Activated B cell treated with CpG ODN at 0.5 μM for 24 hours (primary cell): ENCODE results near the gene S100G. TPM values are rescaled to one million over a fixed set of nuclear protein-coding genes. Genes with fewer than 3 reads are reported as not detected.

Experiments used
- ATAC-seq: fragments of 200-7000 bp; cut with Tn5 transposase; one replicate; pipeline ENCODE4 v1.10.0; 2021; ENCODE audit warnings: low read depth, mild to moderate bottlenecking, moderate library complexity
- CTCF ChIA-PET: fragments of 350-600 bp; sonication (Branson Sonifier 250); formaldehyde crosslinking; loops from one replicate; lab custom pipeline; 2021; ENCODE audit warnings: antibody characterized with exemption; lab: Charles Lee
- POLR2A ChIA-PET: fragments of 350-600 bp; sonication (Branson Sonifier 250); formaldehyde crosslinking; loops from one replicate; lab custom pipeline; 2021; ENCODE audit warnings: antibody characterized with exemption; lab: Charles Lee
- DNase-seq: peaks from one replicate; pipeline ENCODE4 v3.0.0; 2022
- H3K27ac Mint-ChIP-seq: one replicate; pipeline ENCODE4 v1.8.0; 2020; ENCODE audit warnings: mixed read lengths
- H3K27me3 Mint-ChIP-seq: one replicate; pipeline ENCODE4 v1.8.0; 2021; ENCODE audit warnings: mixed read lengths
- H3K36me3 Mint-ChIP-seq: one replicate; pipeline ENCODE4 v1.8.0; 2021; ENCODE audit warnings: low read depth, mixed read lengths
- H3K4me1 Mint-ChIP-seq: one replicate; pipeline ENCODE4 v1.8.0; 2021; ENCODE audit warnings: mixed read lengths
- H3K4me3 Mint-ChIP-seq: one replicate; pipeline ENCODE4 v1.8.0; 2020; ENCODE audit warnings: mild to moderate bottlenecking, mixed read lengths
- H3K9me3 Mint-ChIP-seq: one replicate; pipeline ENCODE4 v1.8.0; 2020; ENCODE audit warnings: mixed read lengths
- intact Hi-C: fragments of 100-400 bp; cut with micrococcal nuclease; formaldehyde crosslinking; loops from one replicate; pipeline ENCODE4 v1.15.1; 2024
- total RNA-seq: library from RNA; stranded (reverse); gene quantifications from 2 replicates; pipeline ENCODE4 v1.2.3, GENCODE V29; 2022
- TF ChIP-seq, protein P1 (sequence below): fragments of 200-600 bp; IDR thresholded peaks from one replicate; pipeline ENCODE4 v1.8.0; 2022; ENCODE audit warnings: antibody characterized with exemption, mild to moderate bottlenecking

Gene S100G
- total RNA-seq, 1 donor from 2014 or later = not detected

- ChIA-PET POLR2A (no interaction called here), CTCF (no interaction called here)
- Mint-ChIP-seq H3K27me3 (no peaks in the 10 kb centered on the region), H3K9me3 (no peaks in the 10 kb centered on the region), H3K27ac (no peak overlapping the region), H3K4me1 (no peaks in the 10 kb centered on the region), H3K4me3 (no peak overlapping the region), H3K36me3 (peaks cover 15% of the 10 kb centered on the region)
- intact Hi-C loops = no loop called here
- DNase-seq = no peak
- ATAC-seq = no peak
- TF ChIP-seq, protein P1, sequence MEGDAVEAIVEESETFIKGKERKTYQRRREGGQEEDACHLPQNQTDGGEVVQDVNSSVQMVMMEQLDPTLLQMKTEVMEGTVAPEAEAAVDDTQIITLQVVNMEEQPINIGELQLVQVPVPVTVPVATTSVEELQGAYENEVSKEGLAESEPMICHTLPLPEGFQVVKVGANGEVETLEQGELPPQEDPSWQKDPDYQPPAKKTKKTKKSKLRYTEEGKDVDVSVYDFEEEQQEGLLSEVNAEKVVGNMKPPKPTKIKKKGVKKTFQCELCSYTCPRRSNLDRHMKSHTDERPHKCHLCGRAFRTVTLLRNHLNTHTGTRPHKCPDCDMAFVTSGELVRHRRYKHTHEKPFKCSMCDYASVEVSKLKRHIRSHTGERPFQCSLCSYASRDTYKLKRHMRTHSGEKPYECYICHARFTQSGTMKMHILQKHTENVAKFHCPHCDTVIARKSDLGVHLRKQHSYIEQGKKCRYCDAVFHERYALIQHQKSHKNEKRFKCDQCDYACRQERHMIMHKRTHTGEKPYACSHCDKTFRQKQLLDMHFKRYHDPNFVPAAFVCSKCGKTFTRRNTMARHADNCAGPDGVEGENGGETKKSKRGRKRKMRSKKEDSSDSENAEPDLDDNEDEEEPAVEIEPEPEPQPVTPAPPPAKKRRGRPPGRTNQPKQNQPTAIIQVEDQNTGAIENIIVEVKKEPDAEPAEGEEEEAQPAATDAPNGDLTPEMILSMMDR = no peak
These were observed 14.9 kb upstream of the S100G start for GRCh38 chrX:16635040-16635439.

DNA sequence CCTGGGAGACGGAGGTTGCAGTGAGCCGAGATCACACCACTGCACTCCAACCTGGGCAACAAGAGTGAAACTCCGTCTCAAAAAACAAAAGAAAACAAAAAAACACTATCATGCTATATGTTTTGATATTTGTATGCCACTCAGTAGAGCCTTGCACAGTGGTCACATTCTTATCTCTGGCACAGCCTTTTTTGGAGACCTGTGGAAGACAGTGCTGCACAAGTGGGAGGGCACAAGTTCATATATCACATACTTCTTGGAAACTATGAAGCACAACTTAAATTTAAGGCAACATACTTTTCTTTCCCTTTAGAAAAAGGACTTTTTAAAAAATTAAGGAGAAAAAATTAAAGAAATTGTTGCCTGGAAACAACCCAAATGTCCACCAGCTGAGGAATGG, 14.4 kb upstream of the S100G start:
- Mint-ChIP-seq H3K4me3 (no peak overlapping the region), H3K36me3 (peaks cover 15% of the 10 kb centered on the region), H3K9me3 (no peaks in the 10 kb centered on the region), H3K4me1 (no peaks in the 10 kb centered on the region), H3K27ac (no peak overlapping the region), H3K27me3 (no peaks in the 10 kb centered on the region)
- intact Hi-C loops = no loop called here
- POLR2A ChIA-PET = no interaction called here
- CTCF ChIA-PET = no interaction called here
- ATAC-seq (no peak), DNase-seq (no peak)
- TF ChIP-seq, protein P1 = no peak

GRCh38 chrX:16638533-16638932, 11.4 kb upstream of the S100G start:
- Mint-ChIP-seq H3K4me3 (no peak overlapping the region), H3K36me3 (peaks cover 13% of the 10 kb centered on the region), H3K9me3 (no peaks in the 10 kb centered on the region), H3K27ac (no peak overlapping the region), H3K4me1 (no peaks in the 10 kb centered on the region), H3K27me3 (no peaks in the 10 kb centered on the region)
- DNase-seq = no peak
- no peak for ATAC-seq
- intact Hi-C loops = no loop called here
- TF ChIP-seq, protein P1 = no peak
- CTCF ChIA-PET = no interaction called here
- POLR2A ChIA-PET = interaction anchor here (0.6 kb wide), 1 partner anchor 9 kb away, joined by 4 read pairs; no protein-coding TSS in a partner anchor

DNA sequence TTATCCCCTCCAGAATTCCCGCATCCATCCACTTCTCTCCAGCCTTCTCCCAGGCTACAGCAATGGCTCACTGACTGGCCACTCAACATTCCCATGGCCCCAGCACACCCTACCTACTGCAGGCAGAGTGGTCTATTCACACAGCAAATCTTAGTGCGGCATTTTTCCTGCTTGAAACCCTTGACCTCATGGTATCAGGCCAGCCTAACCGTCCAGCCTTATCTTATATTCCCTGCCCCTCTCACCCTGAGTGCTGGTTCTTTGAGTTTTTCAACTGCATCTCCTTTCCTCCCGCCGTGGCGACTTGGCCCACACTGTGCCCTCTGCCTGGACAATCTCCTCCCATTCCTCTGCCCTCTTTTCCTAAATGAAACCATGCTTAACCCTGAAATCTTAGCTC, 10.0 kb upstream of the S100G start:
- intact Hi-C loops = no loop called here
- ChIA-PET POLR2A (no interaction called here), CTCF (no interaction called here)
- Mint-ChIP-seq H3K4me1 (no peaks in the 10 kb centered on the region), H3K9me3 (no peaks in the 10 kb centered on the region), H3K4me3 (no peak overlapping the region), H3K27me3 (no peaks in the 10 kb centered on the region), H3K36me3 (peaks cover 13% of the 10 kb centered on the region), H3K27ac (no peak overlapping the region)
- DNase-seq = no peak
- ATAC-seq = no peak
- TF ChIP-seq, protein P1 = no peak

GRCh38 chrX:16640823-16641222, 9.1 kb upstream of the S100G start:
- DNase-seq (no peak), ATAC-seq (no peak)
- H3K27ac Mint-ChIP-seq = no peak overlapping the region
- H3K9me3 Mint-ChIP-seq = no peaks in the 10 kb centered on the region
- no peaks in the 10 kb centered on the region for H3K27me3 Mint-ChIP-seq
- peaks cover 13% of the 10 kb centered on the region for H3K36me3 Mint-ChIP-seq
- intact Hi-C loops = no loop called here
- TF ChIP-seq, protein P1 = no peak
- no peaks in the 10 kb centered on the region for H3K4me1 Mint-ChIP-seq
- ChIA-PET POLR2A (no interaction called here), CTCF (no interaction called here)
- no peak overlapping the region for H3K4me3 Mint-ChIP-seq
